ENCODE measurements around the gene BMAL1. TPM values are rescaled to one million over a fixed set of nuclear protein-coding genes. Genes with fewer than 3 reads are reported as not detected.

Gene BMAL1
- total and polyA plus RNA-seq, 11 donors: 5.7 to 18.2 (median 11.7) TPM

DNA sequence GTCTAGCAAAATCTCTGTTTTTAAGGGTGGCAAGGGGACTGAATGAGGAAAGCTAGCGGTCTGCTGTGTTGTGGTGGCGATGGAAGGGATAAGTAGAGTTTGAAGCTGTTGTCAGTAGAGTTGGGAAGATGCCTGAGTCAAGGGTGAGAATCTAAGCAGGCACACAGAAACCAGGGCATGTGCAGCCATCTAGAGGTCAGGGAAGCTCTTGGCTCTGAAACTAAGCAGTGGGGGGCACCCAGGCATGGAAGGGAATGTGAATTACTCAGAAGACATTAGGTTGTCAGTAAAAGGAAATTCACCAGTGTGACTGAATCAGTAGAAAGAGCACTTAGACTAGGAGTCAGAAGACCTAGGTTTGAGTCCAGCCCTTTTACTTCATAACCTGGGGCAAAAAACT, 15.4 kb downstream of the BMAL1 start:
- no peaks in the 10 kb centered on the region for H3K27me3 ChIP-seq
- TF ChIP-seq, protein P1, sequence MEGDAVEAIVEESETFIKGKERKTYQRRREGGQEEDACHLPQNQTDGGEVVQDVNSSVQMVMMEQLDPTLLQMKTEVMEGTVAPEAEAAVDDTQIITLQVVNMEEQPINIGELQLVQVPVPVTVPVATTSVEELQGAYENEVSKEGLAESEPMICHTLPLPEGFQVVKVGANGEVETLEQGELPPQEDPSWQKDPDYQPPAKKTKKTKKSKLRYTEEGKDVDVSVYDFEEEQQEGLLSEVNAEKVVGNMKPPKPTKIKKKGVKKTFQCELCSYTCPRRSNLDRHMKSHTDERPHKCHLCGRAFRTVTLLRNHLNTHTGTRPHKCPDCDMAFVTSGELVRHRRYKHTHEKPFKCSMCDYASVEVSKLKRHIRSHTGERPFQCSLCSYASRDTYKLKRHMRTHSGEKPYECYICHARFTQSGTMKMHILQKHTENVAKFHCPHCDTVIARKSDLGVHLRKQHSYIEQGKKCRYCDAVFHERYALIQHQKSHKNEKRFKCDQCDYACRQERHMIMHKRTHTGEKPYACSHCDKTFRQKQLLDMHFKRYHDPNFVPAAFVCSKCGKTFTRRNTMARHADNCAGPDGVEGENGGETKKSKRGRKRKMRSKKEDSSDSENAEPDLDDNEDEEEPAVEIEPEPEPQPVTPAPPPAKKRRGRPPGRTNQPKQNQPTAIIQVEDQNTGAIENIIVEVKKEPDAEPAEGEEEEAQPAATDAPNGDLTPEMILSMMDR (IDR thresholded peaks at IDR 0.05): no peak
- no peak for TF ChIP-seq POLR2A (IDR thresholded peaks at IDR 0.05)
- H3K36me3 ChIP-seq: no peaks in the 10 kb centered on the region
- H3K9me3 ChIP-seq: no peaks in the 10 kb centered on the region
- WGBS, 4 donors: 97 to 99% (median 98%) methylated on average over 2 of the region's 2 CpGs
- ATAC-seq: no peak
- peaks cover 0 to 38% (median 20%) of the 10 kb centered on the region in 12 donors for H3K4me1 ChIP-seq
- no peak for DNase-seq
- H3K4me3 ChIP-seq: no peak overlapping the region
- no peak overlapping the region for H3K27ac ChIP-seq
- intact Hi-C loops (cut with DNase I): no loop called here

DNA sequence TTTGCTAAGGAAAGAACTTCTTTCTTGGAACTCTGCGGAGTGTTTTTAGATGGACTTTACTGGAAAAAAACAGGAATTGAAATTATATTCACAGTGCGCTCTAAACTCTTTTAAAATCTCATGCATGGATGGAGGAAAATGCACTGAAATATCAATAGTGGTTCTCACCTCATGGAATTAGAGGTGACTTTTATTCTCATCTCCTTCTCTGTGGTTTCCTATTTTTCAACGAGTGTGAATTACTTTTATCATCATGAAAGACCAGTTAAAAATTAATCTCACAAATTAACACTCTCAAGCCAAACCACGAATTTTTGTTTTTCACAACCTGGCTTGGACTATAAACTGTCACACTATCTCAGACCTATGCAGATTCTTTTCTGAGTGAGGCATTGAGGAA, 16.6 kb downstream of the BMAL1 start:
- intact Hi-C loops (cut with DNase I): no loop called here
- no peak for ATAC-seq
- H3K4me3 ChIP-seq: no peak overlapping the region
- H3K27me3 ChIP-seq: no peaks in the 10 kb centered on the region
- DNase-seq: no peak
- peaks cover 0 to 41% (median 30%) of the 10 kb centered on the region in 12 donors for H3K4me1 ChIP-seq
- TF ChIP-seq, protein P1 (IDR thresholded peaks at IDR 0.05): no peak
- TF ChIP-seq POLR2A (IDR thresholded peaks at IDR 0.05): no peak
- H3K27ac ChIP-seq: no peak overlapping the region
- H3K36me3 ChIP-seq: no peaks in the 10 kb centered on the region
- 66 to 79% (median 68%) methylated on average over 4 of the region's 4 CpGs for WGBS, 4 donors
- no peaks in the 10 kb centered on the region for H3K9me3 ChIP-seq

DNA sequence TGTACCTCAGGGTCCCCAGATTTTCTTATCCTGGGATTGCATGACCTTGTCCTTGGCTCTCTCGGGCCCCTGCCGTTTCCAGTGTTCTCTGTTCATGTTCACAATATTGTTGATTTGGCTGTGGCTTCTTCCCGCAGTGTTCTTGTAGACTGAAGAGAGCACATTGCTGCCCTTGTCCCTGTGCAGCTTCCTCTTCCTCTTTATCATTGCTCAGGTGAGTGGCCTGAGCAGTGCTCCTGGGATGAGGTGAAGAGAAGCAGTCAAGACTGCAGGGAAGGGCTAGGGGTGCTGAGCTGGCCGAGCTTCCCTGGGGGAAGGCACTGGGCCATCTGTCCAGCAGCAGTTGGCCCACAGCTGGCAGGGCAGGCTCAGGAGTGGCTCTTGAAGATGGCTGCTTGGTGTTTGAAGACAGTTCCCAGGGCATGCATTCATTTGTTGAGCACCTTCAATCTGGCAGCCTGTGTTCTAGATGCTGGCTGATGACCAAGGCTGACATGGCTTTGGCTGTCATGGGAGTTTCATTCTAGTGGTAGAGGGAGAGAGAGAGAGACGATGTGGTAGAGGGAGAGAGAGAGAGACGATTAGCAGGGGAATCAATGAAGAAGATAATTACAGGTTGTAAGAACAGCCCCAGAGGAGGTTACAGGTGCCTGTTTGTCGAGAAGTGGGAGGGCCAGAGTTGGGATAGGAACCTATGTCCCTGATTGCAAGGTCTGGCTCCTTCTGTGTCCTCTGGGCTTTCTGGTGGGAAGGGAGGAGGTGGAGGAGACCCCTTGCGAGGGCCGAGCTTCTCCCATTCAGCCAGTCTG, 17.4 kb downstream of the BMAL1 start:
- 60 to 70% (median 67%) methylated on average over 8 to 9 of the region's 9 CpGs for WGBS, 4 donors
- peak; percentile 18 to 74 (median 52) for ATAC-seq
- H3K27me3 ChIP-seq: no peaks in the 10 kb centered on the region
- H3K9me3 ChIP-seq: no peaks in the 10 kb centered on the region
- TF ChIP-seq, protein P1 (IDR thresholded peaks at IDR 0.05): no peak
- no peak for TF ChIP-seq POLR2A (IDR thresholded peaks at IDR 0.05)
- peak in 1 of 5 donors; percentile 50 for DNase-seq
- H3K4me1 ChIP-seq: peaks cover 0 to 42% (median 32%) of the 10 kb centered on the region in 12 donors
- H3K27ac ChIP-seq: no peak overlapping the region
- intact Hi-C loops (cut with DNase I): no loop called here
- H3K36me3 ChIP-seq: no peaks in the 10 kb centered on the region
- no peak overlapping the region for H3K4me3 ChIP-seq

DNA sequence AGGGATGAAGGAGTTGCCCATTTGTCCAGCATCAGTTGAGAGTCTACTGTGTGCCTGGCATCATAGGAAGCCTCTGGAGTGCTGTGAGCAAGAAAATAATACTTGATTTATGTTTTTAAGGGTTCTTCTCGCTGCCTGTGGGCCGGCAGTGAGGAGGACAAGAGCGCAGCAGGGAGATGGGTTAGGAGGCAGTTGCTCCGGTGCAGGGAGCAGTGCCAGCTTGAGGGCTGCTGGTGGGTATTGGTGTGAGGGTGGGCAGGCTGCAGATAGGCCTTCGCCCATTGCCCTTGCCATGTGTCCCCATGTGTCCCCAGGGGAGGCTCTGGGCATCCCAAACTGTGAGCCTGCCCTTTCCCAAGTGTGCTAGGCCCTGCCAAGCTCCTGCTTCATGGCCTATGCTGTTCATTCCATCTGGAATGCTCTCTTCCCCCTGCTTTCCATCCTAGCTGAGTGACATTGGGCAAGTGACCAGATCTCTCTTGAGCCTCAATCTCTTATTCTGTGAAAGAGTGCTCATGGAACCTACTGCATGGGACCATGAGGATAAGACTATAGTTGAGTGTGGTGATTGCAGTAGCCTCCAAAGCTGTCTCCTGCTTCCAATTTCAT, 19.8 kb downstream of the BMAL1 start:
- H3K4me1 ChIP-seq: peaks cover 0 to 52% (median 33%) of the 10 kb centered on the region in 12 donors

More for the DNA sequence above, 19.8 kb downstream of the BMAL1 start:
- H3K27ac ChIP-seq: peak overlapping the region in 1 of 12 donors; percentile 32
- intact Hi-C loops (cut with DNase I): no loop called here
- no peaks in the 10 kb centered on the region for H3K9me3 ChIP-seq
- TF ChIP-seq POLR2A (IDR thresholded peaks at IDR 0.05): no peak
- TF ChIP-seq, protein P1 (IDR thresholded peaks at IDR 0.05): no peak
- no peak overlapping the region for H3K4me3 ChIP-seq
- H3K36me3 ChIP-seq: no peaks in the 10 kb centered on the region
- 92 to 95% (median 93%) methylated on average over 5 of the region's 5 CpGs for WGBS, 4 donors
- no peaks in the 10 kb centered on the region for H3K27me3 ChIP-seq
- DNase-seq (peak in 1 of 5 donors; percentile 28), ATAC-seq (peak in 3 of 4 donors; percentile 18 to 43 (median 32))
